ENCODE data around the gene LTA.

Gene LTA

GRCh38 chr6:31614684-31615578, 42.8 kb downstream of the LTA start, which contains the start of gene AIF1:
TSS of gene AIF1 (plus strand) at chr6:31615234. CDS start at chr6:31615330, 96 bp downstream.
- H2AFZ ChIP-seq (ENCODE audit: low read length): peak within 1 kb of the TSS; percentile 50; the same call in 1 of the 2 replicates
- peak within 1 kb of the TSS; percentile 39 for H3K4me2 ChIP-seq (ENCODE audit: low read depth, low read length)
- H3K9ac ChIP-seq (ENCODE audit: low read length): peak within 1 kb of the TSS; percentile 7; the same call in 1 of the 2 replicates
- H3K79me2 ChIP-seq (ENCODE audit: low read length): no peaks in the 10 kb centered on the region
- TF ChIP-seq EZH2phosphoT487 (IDR thresholded peaks at IDR 0.05; ENCODE audit: low read length) (no peak), CTCF (IDR thresholded peaks at IDR 0.05; ENCODE audit: low read length) (no peak), EZH2 (optimal IDR thresholded peaks at IDR 0.05; ENCODE audit: low read depth, low read length) (no peak)
- H3F3A ChIP-seq (ENCODE audit: insufficient read depth, low read length): peaks cover 10% of the 10 kb centered on the region; the same call in 1 of the 2 replicates
- no peaks in the 10 kb centered on the region for H3K27me3 ChIP-seq (replicated peaks; ENCODE audit: insufficient read depth, low read length)
- H3K9me2 ChIP-seq (replicated peaks; ENCODE audit: insufficient read depth, low read length): no peaks in the 10 kb centered on the region
- no peak within 1 kb of the TSS; the same call in 1 of the 2 replicates for H3K4me3 ChIP-seq (ENCODE audit: low read length)
- no peaks in the 10 kb centered on the region for H4K20me1 ChIP-seq (ENCODE audit: insufficient read depth, low read length)
- no peaks in the 10 kb centered on the region for H3K36me3 ChIP-seq (replicated peaks; ENCODE audit: insufficient read depth, low read length)
- H3K9me3 ChIP-seq (replicated peaks; ENCODE audit: insufficient read depth, low read length): no peaks in the 10 kb centered on the region
- peak within 1 kb of the TSS; percentile 35; the same call in 1 of the 2 replicates for H3K27ac ChIP-seq (ENCODE audit: low read length)
- H3K4me1 ChIP-seq (ENCODE audit: low read length): peaks cover 10% of the 10 kb centered on the region
- no peak for DNase-seq

- peaks cover 2% of the 10 kb centered on the region for H3K79me2 ChIP-seq (ENCODE audit: low read length)
- TF ChIP-seq EZH2phosphoT487 (IDR thresholded peaks at IDR 0.05; ENCODE audit: low read length) (no peak), EZH2 (optimal IDR thresholded peaks at IDR 0.05; ENCODE audit: low read depth, low read length) (no peak), CTCF (IDR thresholded peaks at IDR 0.05; ENCODE audit: low read length) (no peak)
- no peaks in the 10 kb centered on the region for H3K27me3 ChIP-seq (replicated peaks; ENCODE audit: insufficient read depth, low read length)
- no peaks in the 10 kb centered on the region for H3K9me3 ChIP-seq (replicated peaks; ENCODE audit: insufficient read depth, low read length)
- H3K4me3 ChIP-seq (ENCODE audit: low read length): no peak overlapping the region
- H3K9me2 ChIP-seq (replicated peaks; ENCODE audit: insufficient read depth, low read length): no peaks in the 10 kb centered on the region
- H4K20me1 ChIP-seq (ENCODE audit: insufficient read depth, low read length): no peaks in the 10 kb centered on the region
- no peaks in the 10 kb centered on the region for H3K36me3 ChIP-seq (replicated peaks; ENCODE audit: insufficient read depth, low read length)
- peaks cover 10% of the 10 kb centered on the region for H3K4me1 ChIP-seq (ENCODE audit: low read length)
- DNase-seq: no peak
- H3F3A ChIP-seq (ENCODE audit: insufficient read depth, low read length): peaks cover 13% of the 10 kb centered on the region; the same call in 1 of the 2 replicates
- no peak overlapping the region for H3K4me2 ChIP-seq (ENCODE audit: low read depth, low read length)
- no peak overlapping the region for H3K9ac ChIP-seq (ENCODE audit: low read length)
- H2AFZ ChIP-seq (ENCODE audit: low read length): no peak overlapping the region
- H3K27ac ChIP-seq (ENCODE audit: low read length): no peak overlapping the region
These were observed 43.7 kb downstream of the LTA start for GRCh38 chr6:31615748-31616147.

- Histone ChIP-seq H3K79me2 (ENCODE audit: low read length) (peaks cover 14% of the 10 kb centered on the region), H3K9me2 (replicated peaks; ENCODE audit: insufficient read depth, low read length) (no peaks in the 10 kb centered on the region), H2AFZ (ENCODE audit: low read length) (no peak overlapping the region), H3K9me3 (replicated peaks; ENCODE audit: insufficient read depth, low read length) (no peaks in the 10 kb centered on the region), H3F3A (ENCODE audit: insufficient read depth, low read length) (peaks cover 13% of the 10 kb centered on the region; the same call in 1 of the 2 replicates), H3K4me2 (ENCODE audit: low read depth, low read length) (no peak overlapping the region), H3K27me3 (replicated peaks; ENCODE audit: insufficient read depth, low read length) (no peaks in the 10 kb centered on the region), H3K4me1 (ENCODE audit: low read length) (peaks cover 11% of the 10 kb centered on the region), H3K36me3 (replicated peaks; ENCODE audit: insufficient read depth, low read length) (no peaks in the 10 kb centered on the region), H4K20me1 (ENCODE audit: insufficient read depth, low read length) (no peaks in the 10 kb centered on the region), H3K9ac (ENCODE audit: low read length) (no peak overlapping the region), H3K27ac (ENCODE audit: low read length) (no peak overlapping the region), H3K4me3 (ENCODE audit: low read length) (no peak overlapping the region)
- no peak for TF ChIP-seq EZH2 (optimal IDR thresholded peaks at IDR 0.05; ENCODE audit: low read depth, low read length)
- no peak for TF ChIP-seq EZH2phosphoT487 (IDR thresholded peaks at IDR 0.05; ENCODE audit: low read length)
- no peak for DNase-seq
These were observed 44.9 kb downstream of the LTA start for GRCh38 chr6:31617010-31617409.
